T-helper 9 cell (primary cell): ENCODE results near the gene GRIK4.

Source experiments
- DNase-seq: peaks from one replicate; pipeline ENCODE4 v3.0.0-alpha.2; 2020

GRIK4 gene

GRCh38 chr11:121033635-121034034, 522.1 kb downstream of the GRIK4 start:
- no peak for DNase-seq

GRCh38 chr11:121035169-121035755, 523.7 kb downstream of the GRIK4 start:
- DNase-seq = no peak

- DNase-seq = no peak
Measured at GRCh38 chr11:121035780-121036179, 524.2 kb downstream of the GRIK4 start.

DNA sequence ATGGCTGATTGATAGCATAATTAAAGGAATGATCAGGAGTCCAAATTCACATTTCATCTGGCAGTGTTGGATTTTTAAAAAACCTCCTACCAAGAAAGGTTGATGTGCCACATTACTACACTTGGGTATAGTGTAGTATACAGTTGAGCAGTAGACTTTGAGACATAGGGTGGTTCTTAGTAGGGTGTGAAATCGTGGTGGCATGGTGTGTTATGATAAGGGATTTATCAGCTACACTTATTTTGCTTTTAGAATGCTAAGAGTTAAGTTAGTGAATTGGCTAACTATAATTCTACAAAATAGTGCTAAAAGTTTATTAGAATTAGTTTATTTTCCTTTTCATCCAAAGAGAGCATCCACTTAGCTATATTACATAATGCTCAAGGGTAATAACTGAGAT, 525.5 kb downstream of the GRIK4 start:
- no peak for DNase-seq
